ENCODE data around the gene COL5A1.

COL5A1 gene

DNA sequence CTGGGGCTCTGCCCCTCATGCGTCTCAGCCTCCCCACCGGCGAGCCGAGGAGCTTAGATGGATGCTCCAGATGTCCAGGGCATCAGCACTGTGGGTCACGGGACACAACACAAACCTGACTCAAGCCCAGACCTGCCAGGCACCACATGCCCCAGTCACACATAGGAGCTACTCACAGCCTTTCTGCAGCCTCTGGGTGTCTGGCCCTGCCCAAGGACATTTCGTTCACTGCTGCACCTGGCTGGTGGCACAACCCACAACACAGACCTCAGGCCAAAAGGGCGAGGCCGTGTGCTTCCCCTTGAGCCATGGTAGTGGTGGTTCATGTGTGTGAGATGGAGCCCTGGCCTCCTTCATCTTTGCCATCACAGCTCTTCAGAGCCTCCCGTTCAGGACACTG, 149.4 kb downstream of the COL5A1 start:
- no peak for TF ChIP-seq CTCF (IDR thresholded peaks at IDR 0.05; ENCODE audit: low read depth, low read length, missing control alignments)
- DNase-seq (ENCODE audit: low read depth) = no peak
- H3K4me3 ChIP-seq (ENCODE audit: low read depth, low read length) = no peak overlapping the region

DNA sequence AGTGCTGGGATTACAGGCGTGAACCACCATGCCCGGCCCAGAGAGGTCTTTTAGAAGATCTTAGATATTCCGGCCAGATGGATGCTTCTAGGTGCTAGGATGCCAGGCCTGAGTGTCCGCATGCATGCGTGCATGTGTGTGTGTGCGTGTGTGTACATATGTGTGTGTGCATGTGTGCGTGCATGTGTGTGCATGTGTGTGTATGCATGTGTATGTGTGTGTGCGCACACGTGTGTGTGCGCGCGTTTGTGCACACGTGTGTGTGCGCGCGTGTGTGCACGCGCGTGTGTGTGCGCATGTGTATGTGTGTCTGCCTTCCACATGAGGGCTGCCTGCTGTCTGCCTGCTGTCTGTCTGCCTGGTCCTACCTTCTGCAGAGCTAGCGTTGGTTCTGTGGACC, 151.0 kb downstream of the COL5A1 start:
- no peak for TF ChIP-seq CTCF (IDR thresholded peaks at IDR 0.05; ENCODE audit: low read depth, low read length, missing control alignments)

DNA sequence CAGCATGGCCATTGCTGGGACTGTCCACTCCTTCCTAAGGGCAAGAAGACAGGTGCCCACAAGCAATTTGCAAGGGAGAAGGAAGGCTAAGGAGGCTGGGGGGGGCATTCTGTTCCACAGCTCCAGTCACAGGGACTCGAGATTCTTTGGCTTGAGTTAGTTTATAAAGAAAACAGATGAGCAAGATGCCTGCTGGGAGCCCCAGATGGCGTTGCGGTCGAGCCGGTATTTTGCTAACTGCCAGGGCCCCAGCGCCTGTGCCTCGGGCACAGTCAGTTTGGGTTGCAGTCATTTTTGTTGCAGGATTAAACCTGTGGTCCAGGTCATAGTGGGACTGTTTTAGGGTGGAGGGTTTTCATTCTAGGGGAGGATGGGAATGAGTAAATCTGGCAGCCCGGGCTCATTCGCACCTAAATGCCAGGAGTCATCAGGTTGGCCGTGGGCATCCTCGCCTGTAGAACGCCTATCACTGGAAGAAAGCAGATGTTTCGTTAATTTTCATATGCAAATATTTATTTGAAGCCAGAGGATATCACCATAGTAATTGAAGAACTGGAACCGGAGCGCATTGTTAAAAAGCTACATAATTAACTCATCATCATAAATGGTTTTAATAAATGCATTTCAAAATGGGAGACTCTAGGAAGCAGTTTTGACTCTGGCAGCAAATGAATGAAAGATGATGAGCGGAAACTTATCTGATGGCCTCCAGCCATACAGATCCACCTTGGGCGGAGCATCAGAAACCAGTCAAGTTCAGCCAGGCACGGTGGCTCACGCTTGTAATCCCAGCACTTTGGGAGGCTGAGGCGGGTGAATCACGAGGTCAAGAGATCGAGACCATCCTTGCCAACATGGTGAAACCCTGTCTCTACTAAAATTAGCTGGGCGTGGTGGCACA, 151.9 kb downstream of the COL5A1 start:
- H3K4me3 ChIP-seq (ENCODE audit: low read depth, low read length) = no peak overlapping the region
- TF ChIP-seq CTCF (IDR thresholded peaks at IDR 0.05; ENCODE audit: low read depth, low read length, missing control alignments) = no peak
- DNase-seq (ENCODE audit: low read depth) = no peak

More for the DNA sequence above, 151.0 kb downstream of the COL5A1 start:
- H3K4me3 ChIP-seq (ENCODE audit: low read depth, low read length) = no peak overlapping the region
- DNase-seq (ENCODE audit: low read depth) = no peak

DNA sequence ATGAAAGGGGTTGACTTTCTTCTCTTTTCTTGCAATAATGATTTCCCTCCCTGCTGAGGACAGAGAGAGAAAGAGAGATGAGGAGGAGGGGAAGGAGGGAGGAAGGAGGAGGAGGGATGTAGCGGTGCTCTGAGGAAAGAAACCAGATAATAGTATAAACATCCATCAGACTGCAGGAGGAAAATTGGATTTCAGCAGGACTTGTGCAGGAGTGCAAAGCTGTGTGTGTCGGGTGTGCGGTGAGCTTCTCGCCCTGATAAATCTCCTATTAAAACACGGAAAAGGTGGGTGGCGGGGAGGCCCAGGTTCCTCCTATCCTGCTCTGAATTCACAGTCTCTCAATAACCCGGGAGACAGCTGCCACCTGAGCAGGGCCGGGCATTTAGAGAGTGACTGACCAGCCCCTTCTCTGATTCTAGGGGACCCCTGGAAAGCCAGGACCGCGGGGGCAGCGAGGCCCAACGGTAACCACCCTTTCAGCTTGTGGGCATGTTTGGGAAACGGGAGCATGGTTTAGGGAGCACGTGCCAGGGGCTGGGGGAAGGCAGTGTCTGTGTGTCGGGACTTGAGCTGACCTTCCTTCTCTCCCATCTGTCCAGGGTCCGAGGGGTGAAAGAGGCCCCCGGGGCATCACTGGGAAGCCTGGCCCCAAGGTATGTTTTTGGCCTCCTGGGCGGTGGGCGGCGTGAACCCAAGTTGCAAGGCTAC, 153.2 kb downstream of the COL5A1 start:
- DNase-seq (ENCODE audit: low read depth) = no peak
- TF ChIP-seq CTCF (IDR thresholded peaks at IDR 0.05; ENCODE audit: low read depth, low read length, missing control alignments) = no peak

GRCh38 chr9:134795446-134795845, 153.8 kb downstream of the COL5A1 start:
- H3K4me3 ChIP-seq (ENCODE audit: low read depth, low read length) = no peak overlapping the region
- TF ChIP-seq CTCF (IDR thresholded peaks at IDR 0.05; ENCODE audit: low read depth, low read length, missing control alignments) = no peak
- no peak for DNase-seq (ENCODE audit: low read depth)

More for the DNA sequence above, 153.2 kb downstream of the COL5A1 start:
- H3K4me3 ChIP-seq (ENCODE audit: low read depth, low read length) = no peak overlapping the region

GRCh38 chr9:134796882-134797281, 155.3 kb downstream of the COL5A1 start:
- no peak for DNase-seq (ENCODE audit: low read depth)
- no peak for TF ChIP-seq CTCF (IDR thresholded peaks at IDR 0.05; ENCODE audit: low read depth, low read length, missing control alignments)
- no peak overlapping the region for H3K4me3 ChIP-seq (ENCODE audit: low read depth, low read length)

Measured in GM12864 (cell line).